ENCODE results near the gene ZNF516.

Gene ZNF516

GRCh38 chr18:76351961-76352581 is 143.0 kb downstream of the ZNF516 start (continued):
- TF ChIP-seq ZNF639 (tag by site-specific recombination; IDR thresholded peaks at IDR 0.05): no peak
- TF ChIP-seq ZXDB (tag by site-specific recombination; IDR thresholded peaks at IDR 0.05): no peak
- TF ChIP-seq ZNF677 (tag by site-specific recombination; IDR thresholded peaks at IDR 0.05): no peak
- no peak for TF ChIP-seq SCRT1 (tag by site-specific recombination; IDR thresholded peaks at IDR 0.05; ENCODE audit: borderline replicate concordance)
- no peak for TF ChIP-seq PRDM4 (tag by site-specific recombination; IDR thresholded peaks at IDR 0.05)
- 0 out of 2 replicates have a peak, but pooled peaks have one; percentile 21 for TF ChIP-seq ZEB2 (tag by site-specific recombination; IDR thresholded peaks at IDR 0.05)
- no peak for TF ChIP-seq REST (tag by site-specific recombination; IDR thresholded peaks at IDR 0.05)
- no peak for TF ChIP-seq ZNF2 (tag by site-specific recombination; IDR thresholded peaks at IDR 0.05)
- TF ChIP-seq ZNF223 (tag by site-specific recombination; IDR thresholded peaks at IDR 0.05): no peak
- 0 out of 2 replicates have a peak, but pooled peaks have one; percentile 28 for TF ChIP-seq TRIM28 (IDR thresholded peaks at IDR 0.05; ENCODE audit: borderline replicate concordance, low read length)
- no peak for TF ChIP-seq ZNF24 (tag by site-specific recombination; IDR thresholded peaks at IDR 0.05)
- no peak for TF ChIP-seq ZNF837 (tag by site-specific recombination; IDR thresholded peaks at IDR 0.05)
- no peak for TF ChIP-seq ZNF514 (tag by site-specific recombination; IDR thresholded peaks at IDR 0.05)
- TF ChIP-seq SP7 (tag by site-specific recombination; IDR thresholded peaks at IDR 0.05): peak; percentile 45; the same call in 1 of the 2 replicates
- no peak for TF ChIP-seq ZNF768 (tag by site-specific recombination; IDR thresholded peaks at IDR 0.05)
- TF ChIP-seq ZSCAN23 (tag by site-specific recombination; IDR thresholded peaks at IDR 0.05): no peak
- TF ChIP-seq ZNF19 (tag by site-specific recombination; IDR thresholded peaks at IDR 0.05; ENCODE audit: low read depth): no peak
- TF ChIP-seq ZNF155 (tag by site-specific recombination; IDR thresholded peaks at IDR 0.05): no peak
- no peak for TF ChIP-seq ZNF112 (tag by site-specific recombination; IDR thresholded peaks at IDR 0.05)
- TF ChIP-seq SETDB1 (IDR thresholded peaks at IDR 0.05; ENCODE audit: insufficient read length, low read length): no peak
- no peak for TF ChIP-seq ZNF585B (tag by site-specific recombination; IDR thresholded peaks at IDR 0.05)

Data from HEK293 (cell line).